ENCODE results near the gene CXXC1. TPM values are rescaled to one million over a fixed set of nuclear protein-coding genes. Genes with fewer than 3 reads are reported as not detected.
"Not testable (repeated sequence)": the region's sequence is repeated elsewhere in the genome, so short reads cannot be mapped to it uniquely, and the experiment has no call there.

Gene CXXC1
- total RNA-seq, 1 experiment from 2014 or later = 54.7 TPM

DNA sequence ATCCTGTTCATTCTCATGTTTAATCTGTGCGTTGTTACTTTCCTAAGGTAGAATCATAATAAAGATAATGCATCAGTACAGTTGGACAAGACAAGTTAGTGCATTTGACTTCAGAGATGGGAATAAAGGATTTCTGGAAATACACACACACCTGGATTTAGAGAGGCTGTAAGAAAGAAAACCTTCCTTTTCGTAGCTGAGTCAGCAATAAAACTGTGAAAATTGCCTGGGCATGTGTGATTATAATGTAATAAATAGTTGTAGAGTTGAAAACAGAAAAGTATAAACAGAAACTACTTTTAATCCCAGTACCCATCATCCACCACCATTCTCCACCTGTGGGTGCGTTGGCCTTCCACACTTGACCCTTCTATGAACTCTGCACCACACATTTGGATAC lies 36.6 kb downstream of the CXXC1 start:
- ChIA-PET POLR2A (ENCODE audit: unreplicated experiment) (no interaction called here), CTCF (no interaction called here)
- TF ChIP-seq EZH2 (IDR thresholded peaks at IDR 0.05; ENCODE audit: low read depth) = no peak
- TF ChIP-seq, protein P1, sequence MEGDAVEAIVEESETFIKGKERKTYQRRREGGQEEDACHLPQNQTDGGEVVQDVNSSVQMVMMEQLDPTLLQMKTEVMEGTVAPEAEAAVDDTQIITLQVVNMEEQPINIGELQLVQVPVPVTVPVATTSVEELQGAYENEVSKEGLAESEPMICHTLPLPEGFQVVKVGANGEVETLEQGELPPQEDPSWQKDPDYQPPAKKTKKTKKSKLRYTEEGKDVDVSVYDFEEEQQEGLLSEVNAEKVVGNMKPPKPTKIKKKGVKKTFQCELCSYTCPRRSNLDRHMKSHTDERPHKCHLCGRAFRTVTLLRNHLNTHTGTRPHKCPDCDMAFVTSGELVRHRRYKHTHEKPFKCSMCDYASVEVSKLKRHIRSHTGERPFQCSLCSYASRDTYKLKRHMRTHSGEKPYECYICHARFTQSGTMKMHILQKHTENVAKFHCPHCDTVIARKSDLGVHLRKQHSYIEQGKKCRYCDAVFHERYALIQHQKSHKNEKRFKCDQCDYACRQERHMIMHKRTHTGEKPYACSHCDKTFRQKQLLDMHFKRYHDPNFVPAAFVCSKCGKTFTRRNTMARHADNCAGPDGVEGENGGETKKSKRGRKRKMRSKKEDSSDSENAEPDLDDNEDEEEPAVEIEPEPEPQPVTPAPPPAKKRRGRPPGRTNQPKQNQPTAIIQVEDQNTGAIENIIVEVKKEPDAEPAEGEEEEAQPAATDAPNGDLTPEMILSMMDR (conservative IDR thresholded peaks at IDR 0.05) = no peak
- Histone ChIP-seq H3K4me2 (no peak overlapping the region), H3K4me3 (no peak overlapping the region), H3K27me3 (ENCODE audit: insufficient read depth, low read depth) (no peaks in the 10 kb centered on the region), H4K20me1 (ENCODE audit: insufficient read depth) (no peaks in the 10 kb centered on the region), H3K4me1 (replicated peaks; ENCODE audit: insufficient read depth) (no peaks in the 10 kb centered on the region), H3K9me3 (ENCODE audit: insufficient read depth, low read depth) (no peaks in the 10 kb centered on the region), H3K79me2 (ENCODE audit: low read depth) (no peaks in the 10 kb centered on the region), H3K36me3 (ENCODE audit: low read depth) (no peaks in the 10 kb centered on the region), H3K9me2 (ENCODE audit: insufficient read depth) (no peaks in the 10 kb centered on the region), H3F3A (ENCODE audit: insufficient read depth, low read depth) (no peaks in the 10 kb centered on the region), H3K27ac (no peak overlapping the region), H2AFZ (no peak overlapping the region)
- intact Hi-C loops (cut with micrococcal nuclease; ENCODE audit: unreplicated experiment) = no loop called here
- no TSS peak for BruUV-seq (replicated peaks)
- DNase-seq = no peak

DNA sequence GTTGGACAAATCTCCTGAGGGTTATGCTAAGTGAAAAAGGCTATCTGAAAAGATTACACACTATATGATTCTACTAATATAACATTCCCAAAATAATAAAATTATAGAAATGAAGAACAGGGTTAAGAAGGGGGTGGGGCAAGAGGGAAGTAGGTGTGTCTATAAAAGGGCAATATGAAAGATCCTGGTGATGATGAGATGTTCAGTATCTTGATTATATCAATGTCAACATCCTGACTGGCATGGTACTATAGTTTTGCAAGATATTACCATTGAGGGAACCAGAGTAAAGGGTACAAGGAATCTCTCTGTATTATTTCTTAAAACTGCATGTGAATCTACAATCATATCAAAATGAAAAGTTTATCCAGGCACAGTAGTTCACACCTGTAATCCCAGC lies 37.9 kb downstream of the CXXC1 start:
- Histone ChIP-seq H4K20me1 (ENCODE audit: insufficient read depth) (no peaks in the 10 kb centered on the region), H3K36me3 (ENCODE audit: low read depth) (no peaks in the 10 kb centered on the region), H3K4me1 (replicated peaks; ENCODE audit: insufficient read depth) (no peaks in the 10 kb centered on the region), H2AFZ (no peak overlapping the region), H3K9me2 (ENCODE audit: insufficient read depth) (no peaks in the 10 kb centered on the region), H3K4me3 (no peak overlapping the region), H3K9me3 (ENCODE audit: insufficient read depth, low read depth) (no peaks in the 10 kb centered on the region), H3F3A (ENCODE audit: insufficient read depth, low read depth) (no peaks in the 10 kb centered on the region), H3K4me2 (no peak overlapping the region), H3K27ac (no peak overlapping the region), H3K27me3 (ENCODE audit: insufficient read depth, low read depth) (no peaks in the 10 kb centered on the region), H3K79me2 (ENCODE audit: low read depth) (no peaks in the 10 kb centered on the region)
- DNase-seq = no peak
- TF ChIP-seq, protein P1 (conservative IDR thresholded peaks at IDR 0.05) = no peak
- no peak for TF ChIP-seq EZH2 (IDR thresholded peaks at IDR 0.05; ENCODE audit: low read depth)
- intact Hi-C loops (cut with micrococcal nuclease; ENCODE audit: unreplicated experiment) = no loop called here
- ChIA-PET POLR2A (ENCODE audit: unreplicated experiment) (interaction anchor here (0.7 kb wide), 1 partner anchor 66 kb away, joined by 19 read pairs; no protein-coding TSS in a partner anchor), CTCF (no interaction called here)
- BruUV-seq (replicated peaks) = no TSS peak

DNA sequence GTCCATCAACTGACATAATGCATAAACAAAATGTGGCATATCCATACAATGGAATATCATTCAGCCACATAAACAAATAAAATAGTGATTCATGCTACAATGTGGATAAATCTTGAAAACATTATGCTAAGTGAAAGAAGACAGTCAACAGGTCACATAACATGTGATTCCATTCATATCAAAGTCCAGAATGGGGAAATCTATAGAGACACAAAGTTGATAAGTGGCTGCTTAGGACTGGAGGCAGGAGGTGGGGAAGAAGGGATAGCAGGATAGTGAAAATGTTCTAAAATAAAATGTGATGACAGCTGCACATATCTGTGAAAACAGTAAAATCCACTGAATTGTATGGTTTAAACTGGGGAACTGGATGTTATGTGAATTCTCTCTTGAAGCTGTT lies 39.9 kb downstream of the CXXC1 start:
- Histone ChIP-seq H3K4me3 (no peak overlapping the region), H3K9me3 (ENCODE audit: insufficient read depth, low read depth) (no peaks in the 10 kb centered on the region), H3F3A (ENCODE audit: insufficient read depth, low read depth) (no peaks in the 10 kb centered on the region), H3K79me2 (ENCODE audit: low read depth) (no peaks in the 10 kb centered on the region), H3K9me2 (ENCODE audit: insufficient read depth) (no peaks in the 10 kb centered on the region), H3K4me2 (no peak overlapping the region), H4K20me1 (ENCODE audit: insufficient read depth) (no peaks in the 10 kb centered on the region), H3K27me3 (ENCODE audit: insufficient read depth, low read depth) (no peaks in the 10 kb centered on the region), H2AFZ (no peak overlapping the region), H3K27ac (no peak overlapping the region), H3K4me1 (replicated peaks; ENCODE audit: insufficient read depth) (no peaks in the 10 kb centered on the region), H3K36me3 (ENCODE audit: low read depth) (no peaks in the 10 kb centered on the region)
- no peak for TF ChIP-seq EZH2 (IDR thresholded peaks at IDR 0.05; ENCODE audit: low read depth)
- TF ChIP-seq, protein P1 (conservative IDR thresholded peaks at IDR 0.05) = no peak
- no peak for DNase-seq
- no TSS peak for BruUV-seq (replicated peaks)
- intact Hi-C loops (cut with micrococcal nuclease; ENCODE audit: unreplicated experiment) = no loop called here
- ChIA-PET POLR2A (ENCODE audit: unreplicated experiment) (no interaction called here), CTCF (no interaction called here)

DNA sequence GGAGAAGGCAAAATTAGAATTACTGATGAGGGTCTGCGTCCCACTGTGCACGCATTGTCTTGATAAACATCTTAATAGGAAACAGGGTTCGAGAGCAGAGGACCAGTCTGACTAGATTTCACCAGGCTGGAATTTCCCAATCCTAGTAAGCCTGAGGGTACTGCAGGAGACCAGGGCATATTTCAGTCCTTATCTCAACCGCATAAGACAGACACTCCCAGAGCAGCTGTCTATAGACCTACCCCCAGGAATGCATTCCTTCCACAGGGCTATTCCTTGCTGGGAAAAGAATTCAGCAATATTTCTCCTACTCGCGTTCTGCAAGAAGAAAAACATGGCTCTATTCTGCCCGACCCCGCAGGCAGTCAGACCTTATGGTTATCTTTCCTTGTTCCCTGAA lies 45.7 kb downstream of the CXXC1 start:
- H3K9me2 ChIP-seq (ENCODE audit: insufficient read depth); H4K20me1 ChIP-seq (ENCODE audit: insufficient read depth); DNase-seq; H3K27me3 ChIP-seq (ENCODE audit: insufficient read depth, low read depth); BruUV-seq (replicated peaks); H3K4me3 ChIP-seq; H3K79me2 ChIP-seq (ENCODE audit: low read depth); intact Hi-C loops (cut with micrococcal nuclease; ENCODE audit: unreplicated experiment); H3K9me3 ChIP-seq (ENCODE audit: insufficient read depth, low read depth); H2AFZ ChIP-seq; H3K4me1 ChIP-seq (replicated peaks; ENCODE audit: insufficient read depth); H3K27ac ChIP-seq; H3K36me3 ChIP-seq (ENCODE audit: low read depth); CTCF ChIA-PET; H3K4me2 ChIP-seq: not testable (repeated sequence)
- H3F3A ChIP-seq (ENCODE audit: insufficient read depth, low read depth) = peaks cover 23% of the 10 kb centered on the region
- POLR2A ChIA-PET (ENCODE audit: unreplicated experiment) = interaction anchor here (0.6 kb wide), 1 partner anchor 29 kb away, joined by 3 read pairs; no protein-coding TSS in a partner anchor

Data from PC-9 (cell line).